Cerebellar cortex (tissue), 1 donor: ENCODE results near the gene RAB3IL1.
"Not testable (repeated sequence)": the region's sequence is repeated elsewhere in the genome, so short reads cannot be mapped to it uniquely, and the experiment has no call there.

Experiments
- DNase-seq: peaks from one replicate; pipeline ENCODE4 v3.0.0-alpha.2; 2015; ENCODE audit warnings: low spot score

The RAB3IL1 gene, protein sequence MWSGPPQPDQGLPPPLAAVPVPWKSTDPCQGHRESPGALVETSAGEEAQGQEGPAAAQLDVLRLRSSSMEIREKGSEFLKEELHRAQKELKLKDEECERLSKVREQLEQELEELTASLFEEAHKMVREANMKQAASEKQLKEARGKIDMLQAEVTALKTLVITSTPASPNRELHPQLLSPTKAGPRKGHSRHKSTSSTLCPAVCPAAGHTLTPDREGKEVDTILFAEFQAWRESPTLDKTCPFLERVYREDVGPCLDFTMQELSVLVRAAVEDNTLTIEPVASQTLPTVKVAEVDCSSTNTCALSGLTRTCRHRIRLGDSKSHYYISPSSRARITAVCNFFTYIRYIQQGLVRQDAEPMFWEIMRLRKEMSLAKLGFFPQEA

DNA sequence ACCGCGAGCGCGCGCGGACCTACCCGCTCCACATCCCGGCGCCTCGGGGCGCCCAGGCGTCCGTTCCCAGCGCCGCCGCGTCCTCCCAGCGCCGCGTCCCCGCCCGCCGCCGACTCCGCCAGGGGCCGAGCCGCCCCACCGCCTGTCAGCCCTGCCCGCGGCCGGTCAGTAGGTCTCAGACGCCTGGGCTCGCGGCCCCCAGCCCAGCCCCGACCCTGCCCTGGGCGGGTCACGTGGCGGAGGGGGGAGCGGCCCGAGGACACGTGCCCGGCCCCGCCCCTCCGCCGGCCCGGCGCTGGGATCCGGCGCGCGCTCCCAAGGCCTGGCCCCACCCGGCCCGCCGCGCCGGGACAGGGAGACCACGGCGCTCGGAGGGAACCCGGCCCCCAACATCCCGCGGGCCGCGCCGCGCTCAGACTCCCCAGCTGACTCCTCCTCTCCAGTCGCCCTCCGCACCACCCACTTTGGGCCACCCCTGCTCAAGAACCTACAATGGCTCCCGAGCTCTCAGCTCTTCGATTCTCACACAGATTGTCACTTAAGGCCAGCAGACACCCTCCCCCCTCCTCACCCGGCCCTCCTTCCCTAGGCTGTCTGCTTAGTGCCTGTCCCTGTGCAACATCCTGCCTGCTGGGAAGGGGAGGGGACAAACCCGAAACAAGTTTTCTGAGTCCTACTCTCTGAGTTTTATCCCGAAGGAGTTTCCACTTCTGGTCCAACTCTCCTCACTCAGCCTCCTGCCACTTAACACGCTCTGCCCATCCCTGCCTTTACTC lies at the start of gene RAB3IL1:
Gene RAB3IL1, minus strand, starts transcription at position 233 of the 776 bp plus-strand sequence. Its CDS starts 199 bp downstream, at position 34.
- no peak for DNase-seq

DNA sequence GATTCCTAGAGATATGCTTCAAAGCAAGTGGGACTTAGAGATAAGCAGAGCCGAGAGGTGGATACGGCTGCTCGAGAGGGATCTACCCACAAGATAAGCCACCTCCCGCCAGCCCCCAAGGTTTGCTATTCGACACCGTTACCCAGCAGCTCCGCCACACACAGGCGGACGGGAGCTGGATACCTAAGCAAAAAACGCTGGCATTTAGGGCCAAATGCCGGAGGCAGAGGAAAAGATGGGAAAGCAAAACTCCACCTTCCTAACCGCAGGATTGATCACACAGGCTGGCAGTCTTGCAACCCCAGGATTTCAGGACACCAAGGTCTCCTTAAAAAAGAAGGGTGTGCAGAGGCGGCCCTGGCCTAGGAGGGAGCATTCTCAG lies 49.4 kb upstream of the RAB3IL1 start:
- DNase-seq = peak; percentile 52

DNA sequence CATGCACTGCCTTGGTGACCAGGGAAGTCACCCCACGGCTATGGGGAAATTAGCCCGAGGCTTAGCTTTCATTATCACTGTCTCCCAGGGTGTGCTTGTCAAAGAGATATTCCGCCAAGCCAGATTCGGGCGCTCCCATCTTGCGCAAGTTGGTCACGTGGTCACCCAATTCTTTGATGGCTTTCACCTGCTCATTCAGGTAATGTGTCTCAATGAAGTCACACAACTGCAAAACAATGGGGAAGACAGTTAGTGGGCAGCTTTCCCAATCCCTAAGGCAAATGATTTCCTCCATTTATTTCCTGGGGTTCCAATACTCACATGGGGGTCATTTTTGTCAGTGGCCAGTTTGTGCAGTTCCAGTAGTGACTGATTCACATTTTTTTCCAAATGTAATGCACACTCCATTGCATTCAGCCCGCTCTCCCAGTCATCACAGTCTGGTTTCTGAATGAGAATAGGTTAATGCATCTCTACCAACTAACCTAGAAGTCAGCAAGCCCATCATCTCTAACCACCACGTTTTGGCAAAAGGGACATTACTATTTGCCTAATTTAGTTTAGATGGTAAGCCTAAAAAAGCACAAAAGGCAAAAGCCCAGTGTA lies 47.4 kb upstream of the RAB3IL1 start:
- not testable (repeated sequence) for DNase-seq

DNA sequence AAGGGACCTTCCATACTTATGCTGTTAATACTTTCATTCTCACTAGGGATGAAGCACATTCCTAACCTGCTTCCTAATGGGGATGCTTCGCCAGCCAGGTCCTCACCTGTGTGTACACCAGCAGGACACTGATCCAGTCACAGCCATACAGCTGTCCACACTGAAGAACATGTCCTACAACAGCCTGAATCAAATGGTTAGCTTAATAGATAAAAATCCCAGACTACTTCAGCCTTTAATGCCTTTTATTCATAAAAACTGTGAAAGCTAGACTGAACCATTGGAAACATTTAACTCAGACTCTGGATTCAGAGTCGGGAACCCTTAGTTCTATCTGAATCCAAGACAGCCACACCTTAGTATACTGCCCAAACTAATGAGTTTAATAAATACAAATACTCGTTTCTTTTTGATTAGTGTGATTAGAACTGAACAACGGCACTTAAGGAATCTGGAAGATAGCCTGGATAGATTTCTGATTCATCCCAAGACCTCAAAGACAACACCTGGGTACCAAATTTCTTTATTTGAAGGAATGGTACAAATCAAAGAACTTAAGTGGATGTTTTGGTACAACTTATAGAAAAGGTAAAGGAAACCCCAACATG lies 46.8 kb upstream of the RAB3IL1 start:
- no peak for DNase-seq

DNA sequence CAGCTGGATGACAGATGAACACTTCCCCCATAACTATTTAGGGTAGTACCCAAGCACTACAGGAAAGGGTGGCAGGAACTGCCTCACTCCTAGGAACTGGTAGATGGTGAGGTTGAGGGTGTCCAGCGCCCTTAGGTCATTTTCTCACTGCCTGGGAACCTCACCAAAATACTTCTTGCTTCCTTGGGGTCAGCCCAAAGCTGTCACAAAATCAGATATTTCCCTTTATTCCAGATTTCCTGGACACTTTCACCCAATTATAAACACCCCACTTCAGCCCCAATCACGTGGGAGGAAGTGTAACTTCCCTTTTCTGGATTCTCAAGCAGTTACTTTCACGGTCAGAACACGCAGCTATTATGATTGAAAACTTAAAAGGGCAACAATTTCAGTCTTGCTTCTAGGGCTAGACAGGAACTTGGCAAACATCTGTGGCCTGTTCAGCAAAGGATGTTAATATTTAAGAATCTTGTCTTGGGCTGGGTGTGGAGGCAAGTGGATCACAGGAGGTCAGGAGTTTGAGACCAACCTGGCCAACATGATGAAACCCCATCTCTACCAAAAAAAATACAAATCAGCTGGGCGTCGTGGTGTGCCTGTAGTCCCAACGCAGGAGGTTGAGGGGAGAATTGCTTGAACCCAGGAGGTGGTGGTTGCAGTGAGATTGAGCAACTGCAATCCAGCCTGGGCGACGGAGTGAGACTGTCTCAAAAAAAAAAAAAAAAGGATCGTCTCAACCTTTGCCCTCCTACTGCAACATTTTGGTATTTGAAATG lies 46.1 kb upstream of the RAB3IL1 start:
- DNase-seq = no peak

DNA sequence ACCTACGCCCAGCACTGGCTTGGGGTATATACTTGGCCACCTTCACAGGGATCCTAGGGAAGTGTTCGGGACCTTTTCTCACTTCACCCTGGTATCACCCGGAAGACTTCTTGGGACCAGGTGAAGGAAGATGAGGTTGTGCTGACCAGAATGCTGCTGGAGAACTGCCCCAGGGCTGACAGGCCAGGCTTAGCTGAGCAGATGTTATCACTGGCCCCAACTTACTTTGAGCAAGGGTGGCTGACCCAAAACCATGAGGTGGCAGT lies 45.6 kb upstream of the RAB3IL1 start:
- peak; percentile 39 for DNase-seq

DNA sequence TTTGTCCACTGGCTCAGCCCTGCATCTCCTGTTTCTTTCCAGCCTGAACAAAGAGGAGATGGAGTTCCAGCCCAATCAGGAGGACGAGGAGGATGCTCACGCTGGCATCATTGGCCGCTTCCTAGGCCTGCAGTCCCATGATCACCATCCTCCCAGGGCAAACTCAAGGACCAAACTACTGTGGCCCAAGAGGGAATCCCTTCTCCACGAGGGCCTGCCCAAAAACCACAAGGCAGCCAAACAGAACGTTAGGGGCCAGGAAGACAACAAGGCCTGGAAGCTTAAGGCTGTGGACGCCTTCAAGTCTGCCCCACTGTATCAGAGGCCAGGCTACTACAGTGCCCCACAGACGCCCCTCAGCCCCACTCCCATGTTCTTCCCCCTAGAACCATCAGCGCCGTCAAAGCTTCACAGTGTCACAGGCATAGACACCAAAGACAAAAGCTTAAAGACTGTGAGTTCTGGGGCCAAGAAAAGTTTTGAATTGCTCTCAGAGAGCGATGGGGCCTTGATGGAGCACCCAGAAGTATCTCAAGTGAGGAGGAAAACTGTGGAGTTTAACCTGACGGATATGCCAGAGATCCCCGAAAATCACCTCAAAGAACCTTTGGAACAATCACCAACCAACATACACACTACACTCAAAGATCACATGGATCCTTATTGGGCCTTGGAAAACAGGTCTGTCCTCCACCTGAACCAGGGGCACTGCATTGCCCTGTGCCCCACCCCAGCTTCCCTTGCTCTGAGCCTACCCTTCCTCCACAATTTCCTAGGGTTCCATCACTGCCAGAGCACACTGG lies 45.0 kb upstream of the RAB3IL1 start:
- DNase-seq = peak; percentile 46

DNA sequence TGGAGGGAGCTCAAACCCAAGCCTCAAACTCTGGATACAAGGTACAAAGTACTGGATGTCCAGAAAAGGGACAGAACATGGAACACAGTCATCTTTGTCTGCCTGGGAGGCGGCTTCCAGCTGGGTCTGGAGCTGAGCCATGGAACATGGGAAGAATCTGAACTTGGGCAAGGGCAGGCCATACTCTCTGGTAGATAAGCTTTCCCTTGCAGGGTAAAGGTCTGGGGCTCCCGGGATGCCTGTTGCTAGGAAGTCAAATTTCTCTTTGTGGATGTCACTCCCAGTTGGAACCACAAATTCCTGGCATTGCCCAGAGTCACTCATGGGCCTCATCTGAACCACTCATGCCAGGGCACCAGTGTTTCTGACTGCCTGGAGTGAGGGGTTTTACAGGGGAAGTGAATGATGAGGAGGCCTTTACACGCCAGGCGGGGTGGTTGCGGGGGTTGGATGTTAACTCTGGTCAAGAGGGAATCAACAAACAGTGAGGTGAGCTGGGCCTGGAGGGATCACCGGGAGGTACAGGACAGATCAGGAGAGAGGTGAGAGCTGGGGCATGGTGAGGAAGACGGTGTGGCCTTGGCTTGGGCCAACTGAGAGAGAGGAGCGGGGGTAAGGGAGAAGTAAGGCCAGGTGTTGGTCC lies 44.3 kb upstream of the RAB3IL1 start:
- DNase-seq = peak; percentile 46

DNA sequence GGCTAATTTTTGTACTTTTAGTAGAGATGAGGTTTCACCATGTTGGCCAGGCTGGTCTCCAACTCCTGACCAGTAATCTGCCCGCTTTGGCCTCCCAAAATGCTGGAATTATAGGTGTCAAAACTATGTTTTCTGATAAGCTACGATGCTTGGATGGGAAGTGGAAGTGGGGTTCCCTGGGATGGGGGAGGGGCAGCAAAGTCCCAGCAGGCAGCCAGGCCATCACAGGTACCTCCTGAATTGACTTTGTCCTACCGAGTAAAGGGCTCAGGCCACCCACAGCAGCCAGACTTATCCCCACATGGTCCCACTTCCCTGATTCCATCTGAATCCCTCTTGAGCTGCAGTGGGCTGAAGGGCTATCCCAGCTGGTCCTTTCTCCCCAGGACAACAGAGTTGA lies 43.2 kb upstream of the RAB3IL1 start:
- no peak for DNase-seq

DNA sequence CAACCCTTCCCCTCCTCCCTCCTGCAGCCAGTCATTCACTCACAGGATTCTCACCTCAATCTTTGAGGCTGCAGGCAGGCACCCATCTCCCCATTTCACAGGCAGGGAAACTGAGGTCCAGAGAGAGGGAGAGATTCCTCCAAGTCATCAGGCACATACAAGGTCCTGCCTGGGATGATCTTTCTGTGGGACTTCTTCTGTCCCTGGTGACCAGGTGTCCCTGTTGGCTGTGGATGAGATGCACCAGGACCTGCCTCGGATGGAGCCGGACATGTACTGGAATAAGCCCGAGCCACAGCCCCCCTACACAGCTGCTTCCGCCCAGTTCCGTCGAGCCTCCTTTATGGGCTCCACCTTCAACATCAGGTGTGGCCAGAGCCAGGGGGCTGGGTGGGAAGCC lies 42.3 kb upstream of the RAB3IL1 start:
- DNase-seq = no peak

DNA sequence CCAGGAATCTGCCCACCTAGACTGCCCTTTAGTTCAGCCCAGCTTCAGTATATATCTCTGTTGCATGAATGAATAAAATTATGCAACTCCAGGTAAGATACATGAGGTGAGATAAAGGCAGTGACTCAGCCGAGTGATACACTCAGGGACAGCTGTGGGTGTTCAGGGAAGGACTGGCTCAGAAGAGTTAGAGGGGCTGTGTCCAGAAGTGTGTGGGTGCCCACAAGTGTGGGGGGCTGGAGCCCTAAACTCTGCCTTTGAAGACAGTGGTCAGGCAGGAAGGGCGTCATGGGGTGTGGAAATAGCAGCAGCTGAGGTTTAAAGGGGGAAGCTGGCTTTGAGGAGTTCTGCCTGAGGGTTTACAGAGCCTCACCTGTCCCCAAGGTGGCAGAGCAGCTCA lies 41.7 kb upstream of the RAB3IL1 start:
- no peak for DNase-seq

DNA sequence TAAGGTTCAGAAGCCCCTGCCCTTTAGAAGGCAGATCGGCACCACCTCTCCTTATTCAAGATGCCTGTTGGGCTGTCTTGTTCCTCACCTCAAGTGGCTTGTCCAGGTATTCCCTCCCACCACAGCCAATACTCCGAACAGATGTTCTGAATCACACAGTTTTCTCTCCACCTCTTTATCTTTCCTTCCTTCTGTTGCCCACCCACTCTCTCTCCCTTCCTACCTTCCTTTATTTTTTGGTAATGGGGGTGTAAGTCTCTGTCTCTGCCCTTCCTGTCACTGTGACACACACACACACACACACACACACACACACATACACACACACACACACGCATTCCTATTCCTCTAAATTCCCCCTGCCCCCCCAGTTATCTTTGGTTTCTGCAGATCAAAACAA lies 41.2 kb upstream of the RAB3IL1 start:
- DNase-seq = no peak

DNA sequence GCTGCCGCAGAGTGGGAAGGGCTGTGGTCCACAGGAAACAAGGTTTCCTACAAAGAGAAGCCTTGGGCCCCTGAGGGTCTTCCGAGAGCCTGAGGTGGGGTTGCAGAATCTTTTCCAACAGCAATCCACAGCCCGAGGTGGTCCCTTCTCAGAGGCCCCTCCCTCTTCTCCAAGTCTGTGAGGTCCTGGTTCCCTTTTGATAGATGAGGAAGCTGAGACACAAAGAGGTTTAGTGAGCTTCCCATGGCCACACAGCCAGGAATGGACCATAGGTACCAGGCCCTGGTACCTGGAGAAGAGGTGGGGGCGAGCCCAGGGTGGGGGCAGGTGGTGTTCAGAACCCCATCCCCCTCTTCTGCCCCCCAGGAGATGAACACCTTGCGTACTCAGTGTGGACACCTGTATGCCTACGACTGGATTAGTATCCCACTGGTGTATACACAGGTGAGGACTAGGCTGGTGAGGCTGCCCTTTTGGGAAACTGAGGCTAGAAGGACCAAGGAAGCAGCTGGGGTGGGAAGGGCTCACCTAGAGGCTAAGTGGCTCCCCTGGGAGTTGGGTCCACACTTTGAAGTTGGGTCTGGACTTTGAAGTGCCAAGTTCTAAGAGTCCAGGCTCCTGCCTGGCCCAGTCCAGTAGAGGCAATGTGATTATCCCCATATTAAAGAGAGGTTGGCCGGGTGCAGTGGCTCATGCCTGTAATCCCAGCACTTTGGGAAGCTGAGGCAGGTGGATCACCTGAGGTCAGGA lies 39.8 kb upstream of the RAB3IL1 start:
- no peak for DNase-seq

DNA sequence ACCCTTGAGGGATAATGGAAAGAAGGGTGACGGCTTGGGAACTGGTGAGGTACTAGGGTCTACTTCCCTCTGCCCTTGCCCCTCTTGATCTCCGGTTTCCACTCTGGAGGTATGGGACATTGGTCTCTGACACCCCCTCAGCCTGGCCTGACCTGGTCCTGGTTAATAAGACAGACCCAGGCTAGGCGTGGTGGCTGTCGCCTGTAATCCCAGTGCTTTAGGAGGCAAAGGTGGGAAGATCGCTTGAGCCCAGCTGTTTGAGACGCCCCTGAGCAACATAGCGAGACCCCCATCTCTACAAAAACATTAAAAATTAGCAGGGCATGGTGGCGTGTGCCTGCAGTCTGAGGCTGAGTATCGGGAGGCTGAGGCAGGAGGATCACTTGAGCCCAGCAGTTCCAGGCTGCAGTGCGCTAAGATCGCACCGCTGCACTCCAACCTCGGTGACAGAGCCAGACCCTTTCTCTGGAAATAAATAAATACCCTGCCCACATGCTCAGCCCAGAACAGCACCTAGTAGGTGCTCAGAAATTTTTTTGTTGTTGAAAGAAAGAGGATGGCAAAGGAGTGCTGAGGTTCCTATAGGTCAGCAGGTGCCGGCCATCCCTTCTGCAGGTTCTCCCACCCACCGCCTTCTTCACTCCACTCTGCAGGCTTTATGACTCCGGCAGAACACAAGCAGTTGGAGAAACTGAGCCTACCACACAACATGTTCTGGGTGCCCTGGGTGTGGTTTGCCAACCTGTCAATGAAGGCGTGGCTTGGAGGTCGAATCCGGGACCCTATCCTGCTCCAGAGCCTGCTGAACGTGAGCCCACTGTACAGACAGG lies 39.0 kb upstream of the RAB3IL1 start:
- DNase-seq = no peak

DNA sequence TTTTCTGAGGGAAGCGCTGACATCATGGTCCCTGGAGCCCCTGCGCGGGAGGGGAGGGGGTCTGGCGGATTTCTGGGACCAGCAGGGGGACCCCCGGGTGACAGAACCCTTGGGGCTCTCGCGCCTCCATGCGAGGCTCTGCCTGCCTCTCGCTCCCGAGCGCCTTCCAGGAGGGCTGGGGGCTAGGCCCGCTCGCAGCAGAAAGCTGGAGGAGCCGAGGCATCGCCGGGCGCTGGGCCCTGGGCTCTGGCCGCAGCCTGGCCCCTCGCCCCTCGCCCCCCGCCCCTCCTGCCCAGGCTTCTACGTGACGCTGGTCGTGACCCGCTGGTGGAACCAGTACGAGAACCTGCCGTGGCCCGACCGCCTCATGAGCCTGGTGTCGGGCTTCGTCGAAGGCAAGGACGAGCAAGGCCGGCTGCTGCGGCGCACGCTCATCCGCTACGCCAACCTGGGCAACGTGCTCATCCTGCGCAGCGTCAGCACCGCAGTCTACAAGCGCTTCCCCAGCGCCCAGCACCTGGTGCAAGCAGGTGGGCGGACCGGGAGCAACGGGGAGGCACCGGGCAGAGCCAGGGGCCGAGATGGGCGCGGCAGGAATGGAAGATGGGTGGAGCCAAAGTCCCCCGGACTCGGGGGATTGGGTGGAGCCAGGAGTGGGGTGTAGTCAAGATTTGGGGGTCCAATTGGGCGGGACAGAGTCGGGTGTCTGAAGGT lies 38.2 kb upstream of the RAB3IL1 start:
- DNase-seq = no peak

DNA sequence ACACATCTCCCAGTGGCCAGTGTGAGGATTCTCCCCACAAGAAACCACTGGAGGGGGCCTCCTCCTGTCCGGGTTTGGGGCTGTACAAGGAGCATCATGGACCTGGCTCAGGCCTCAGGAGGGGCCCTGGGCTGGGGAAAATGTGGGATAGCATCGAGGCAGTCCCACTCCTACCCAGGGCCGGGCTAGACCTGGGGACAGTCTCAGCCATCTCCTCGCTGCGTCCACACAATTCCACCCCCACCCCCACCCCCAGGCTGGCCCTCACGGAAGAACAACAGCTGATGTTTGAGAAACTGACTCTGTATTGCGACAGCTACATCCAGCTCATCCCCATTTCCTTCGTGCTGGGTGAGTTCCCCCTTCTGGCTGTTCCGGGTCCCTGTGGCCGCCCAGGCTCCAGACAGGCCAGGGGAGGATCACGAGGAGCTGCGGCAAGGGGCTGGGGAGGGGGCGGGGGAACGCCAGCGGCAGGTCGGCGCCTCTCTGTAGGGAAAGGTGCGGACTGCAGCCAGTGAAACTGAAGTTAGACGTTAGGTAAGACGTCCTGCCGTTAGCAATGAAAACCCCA lies 37.6 kb upstream of the RAB3IL1 start:
- no peak for DNase-seq

DNA sequence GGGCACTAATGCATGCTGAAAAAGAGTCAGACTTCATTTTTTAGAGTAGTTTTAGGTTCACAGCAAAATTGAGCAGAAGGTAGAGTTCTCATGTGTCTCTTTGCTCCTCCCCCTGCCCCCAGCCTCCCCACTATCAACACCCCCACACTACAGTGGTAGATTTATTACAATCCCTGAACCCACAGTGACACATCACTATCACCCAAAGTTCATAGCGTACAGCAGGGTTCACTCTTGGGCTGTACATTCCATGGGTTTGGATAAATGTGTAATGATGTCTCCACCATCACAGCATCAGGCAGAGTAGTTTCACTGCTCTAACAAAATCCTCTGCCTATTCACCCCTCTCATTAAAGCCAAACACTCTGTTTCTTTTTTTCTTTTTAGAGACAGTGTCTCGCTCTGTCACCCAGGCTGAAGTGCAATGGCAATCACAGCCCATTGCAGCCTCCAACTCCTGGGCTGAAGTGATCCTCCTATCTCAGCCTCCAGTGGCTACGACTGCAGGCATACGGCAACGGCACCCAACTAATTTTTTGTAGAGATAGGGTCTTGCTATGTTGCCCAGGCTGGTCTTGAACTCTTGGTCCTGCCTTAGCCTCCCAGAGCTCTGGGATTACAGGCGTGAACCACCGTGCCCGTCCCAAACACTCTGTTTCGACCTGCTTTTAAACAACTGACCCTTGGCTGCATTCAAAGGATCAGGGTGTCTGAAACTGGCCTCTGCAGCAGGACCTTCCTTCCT lies 36.9 kb upstream of the RAB3IL1 start:
- no peak for DNase-seq
